Prostate gland (tissue), 2 donors: Measurements from ENCODE around the gene SLC6A11.

Source experiments
- POLR2A ChIP-seq: fragments of 450-650 bp; IDR thresholded peaks from one replicate; pipeline ENCODE4 v1.6.1; 2016; ENCODE audit warnings: antibody characterized with exemption, mild to moderate bottlenecking
- POLR2AphosphoS5 ChIP-seq: sonication (generic); formaldehyde crosslinking; IDR thresholded peaks from one replicate; pipeline ENCODE4 v1.6.1; 2017; ENCODE audit warnings: antibody characterized with exemption
- TF ChIP-seq, protein P1 (sequence below), 4 experiments: fragments of 200-600 bp in 2 of 4; fragments of 450-650 bp in 2 of 4; sonication (generic) in 2 of 4; IDR thresholded peaks; 1 replicate in 3 of 4; 2 replicates in 1 of 4; pipeline ENCODE4 v1.5.1; 2016 to 2019; ENCODE audit warnings: antibody characterized with exemption in 4 of 4, mild to moderate bottlenecking in 2 of 4, moderate library complexity in 2 of 4

DNA sequence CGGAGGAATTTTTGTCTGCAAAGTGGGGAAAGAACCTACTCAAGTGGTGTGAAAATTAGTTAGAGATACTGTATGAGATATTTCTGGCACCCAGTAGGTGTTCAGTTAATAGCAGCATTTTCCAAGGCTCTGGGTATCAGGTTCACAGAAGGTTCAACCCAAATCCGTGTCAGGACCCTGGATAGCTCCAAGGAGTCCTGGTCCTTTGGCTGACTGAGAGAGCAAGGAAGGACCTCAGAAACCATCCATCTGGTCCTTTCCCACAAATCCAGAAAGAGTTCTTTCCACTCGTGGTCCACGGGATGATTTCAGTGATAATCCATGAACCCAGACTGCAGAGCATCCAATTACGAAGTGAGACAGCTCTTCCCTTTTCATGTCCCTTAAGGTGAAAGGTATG, 51.4 kb downstream of the SLC6A11 start:
- TF ChIP-seq, protein P1, sequence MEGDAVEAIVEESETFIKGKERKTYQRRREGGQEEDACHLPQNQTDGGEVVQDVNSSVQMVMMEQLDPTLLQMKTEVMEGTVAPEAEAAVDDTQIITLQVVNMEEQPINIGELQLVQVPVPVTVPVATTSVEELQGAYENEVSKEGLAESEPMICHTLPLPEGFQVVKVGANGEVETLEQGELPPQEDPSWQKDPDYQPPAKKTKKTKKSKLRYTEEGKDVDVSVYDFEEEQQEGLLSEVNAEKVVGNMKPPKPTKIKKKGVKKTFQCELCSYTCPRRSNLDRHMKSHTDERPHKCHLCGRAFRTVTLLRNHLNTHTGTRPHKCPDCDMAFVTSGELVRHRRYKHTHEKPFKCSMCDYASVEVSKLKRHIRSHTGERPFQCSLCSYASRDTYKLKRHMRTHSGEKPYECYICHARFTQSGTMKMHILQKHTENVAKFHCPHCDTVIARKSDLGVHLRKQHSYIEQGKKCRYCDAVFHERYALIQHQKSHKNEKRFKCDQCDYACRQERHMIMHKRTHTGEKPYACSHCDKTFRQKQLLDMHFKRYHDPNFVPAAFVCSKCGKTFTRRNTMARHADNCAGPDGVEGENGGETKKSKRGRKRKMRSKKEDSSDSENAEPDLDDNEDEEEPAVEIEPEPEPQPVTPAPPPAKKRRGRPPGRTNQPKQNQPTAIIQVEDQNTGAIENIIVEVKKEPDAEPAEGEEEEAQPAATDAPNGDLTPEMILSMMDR (IDR thresholded peaks at IDR 0.05) = no peak
- TF ChIP-seq POLR2A = no peak
- no peak for TF ChIP-seq POLR2AphosphoS5
